ENCODE results near the gene FLRT1.

DNA sequence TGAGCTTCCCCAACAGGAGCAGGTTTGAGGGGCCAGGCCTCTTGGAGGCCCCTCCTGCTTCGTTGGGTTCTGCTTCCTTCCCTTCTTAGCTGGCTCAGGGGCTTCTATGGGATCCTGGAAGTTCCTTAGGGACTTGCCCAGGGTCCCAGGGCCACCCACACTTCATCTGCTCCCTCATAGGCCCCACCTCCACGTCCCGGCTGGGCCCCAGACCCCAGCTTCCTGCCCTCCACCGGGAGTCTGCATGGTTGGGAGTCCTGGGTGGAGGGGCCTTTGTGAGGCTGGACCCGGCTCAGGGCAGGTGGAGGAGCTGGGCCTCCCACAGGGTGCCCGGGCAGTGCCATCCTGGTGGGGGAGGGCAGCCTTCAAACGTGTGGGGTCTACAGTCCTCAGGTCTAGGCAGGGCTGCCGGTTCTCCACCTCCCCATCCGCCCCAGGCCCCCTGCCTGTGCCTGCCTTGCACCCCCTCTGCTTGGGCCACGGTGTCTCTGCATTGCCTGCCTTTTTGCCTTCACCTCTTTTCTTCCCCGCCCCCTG lies 37.9 kb upstream of the FLRT1 start:
- TF ChIP-seq POLR2A (IDR thresholded peaks at IDR 0.05) = no peak
- TF ChIP-seq, protein P1, sequence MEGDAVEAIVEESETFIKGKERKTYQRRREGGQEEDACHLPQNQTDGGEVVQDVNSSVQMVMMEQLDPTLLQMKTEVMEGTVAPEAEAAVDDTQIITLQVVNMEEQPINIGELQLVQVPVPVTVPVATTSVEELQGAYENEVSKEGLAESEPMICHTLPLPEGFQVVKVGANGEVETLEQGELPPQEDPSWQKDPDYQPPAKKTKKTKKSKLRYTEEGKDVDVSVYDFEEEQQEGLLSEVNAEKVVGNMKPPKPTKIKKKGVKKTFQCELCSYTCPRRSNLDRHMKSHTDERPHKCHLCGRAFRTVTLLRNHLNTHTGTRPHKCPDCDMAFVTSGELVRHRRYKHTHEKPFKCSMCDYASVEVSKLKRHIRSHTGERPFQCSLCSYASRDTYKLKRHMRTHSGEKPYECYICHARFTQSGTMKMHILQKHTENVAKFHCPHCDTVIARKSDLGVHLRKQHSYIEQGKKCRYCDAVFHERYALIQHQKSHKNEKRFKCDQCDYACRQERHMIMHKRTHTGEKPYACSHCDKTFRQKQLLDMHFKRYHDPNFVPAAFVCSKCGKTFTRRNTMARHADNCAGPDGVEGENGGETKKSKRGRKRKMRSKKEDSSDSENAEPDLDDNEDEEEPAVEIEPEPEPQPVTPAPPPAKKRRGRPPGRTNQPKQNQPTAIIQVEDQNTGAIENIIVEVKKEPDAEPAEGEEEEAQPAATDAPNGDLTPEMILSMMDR (IDR thresholded peaks at IDR 0.05) = no peak
- TF ChIP-seq POLR2AphosphoS5 (IDR thresholded peaks at IDR 0.05) = no peak
